Body of pancreas (tissue), 4 donors: ENCODE data around the gene NATD1.

Source experiments
- CTCF ChIP-seq, 7 experiments: fragments of 450-650 bp in 4 of 7; fragments of 200-600 bp in 3 of 7; sonication (generic) in 3 of 7; IDR thresholded peaks; one replicate each; pipeline ENCODE4 v1.5.1; 2016 to 2019; ENCODE audit warnings: antibody characterized with exemption in 7 of 7
- POLR2A ChIP-seq, 3 donors: fragments of 450-650 bp; IDR thresholded peaks; one replicate each; pipeline ENCODE4 v1.6.1; 2016; ENCODE audit warnings: antibody characterized with exemption in 3 of 3, mild to moderate bottlenecking in 2 of 3

- TF ChIP-seq CTCF (IDR thresholded peaks at IDR 0.05) (no peak), POLR2A (IDR thresholded peaks at IDR 0.05) (no peak)
These were observed 15.5 kb upstream of the NATD1 start for GRCh38 chr17:21268596-21269188.
